Prostate gland (tissue), 2 donors: Measurements from ENCODE around the gene IL7R. TPM values are rescaled to one million over a fixed set of nuclear protein-coding genes. Genes with fewer than 3 reads are reported as not detected.

ENCODE experiments used
- DNase-seq: peaks from one replicate; pipeline ENCODE4 v3.0.0-alpha.2; 2019; ENCODE audit warnings: low spot score
- H3K27ac ChIP-seq, 2 donors: fragments of 200-600 bp; sonication (generic); 2 replicates each; pipeline ENCODE4 v1.5.1; 2017 to 2019
- H3K27me3 ChIP-seq: fragments of 200-600 bp; sonication (generic); replicated peaks from 2 replicates; pipeline ENCODE4 v1.5.1; 2019; ENCODE audit not compliant: insufficient read depth
- H3K36me3 ChIP-seq, 2 donors: fragments of 200-600 bp; sonication (generic); 1 replicate in 1 of 2; 2 replicates in 1 of 2; pipeline versions ENCODE4 v1.5.1 to v1.8.1; 2017 to 2019
- H3K4me1 ChIP-seq: fragments of 200-600 bp; sonication (generic); replicated peaks from 2 replicates; pipeline ENCODE4 v1.5.1; 2019
- H3K4me3 ChIP-seq, 2 donors: fragments of 200-600 bp; sonication (generic); 2 replicates each; pipeline ENCODE4 v1.5.1; 2017 to 2019
- H3K9me3 ChIP-seq: fragments of 200-600 bp; sonication (generic); 2 replicates; pipeline ENCODE4 v1.5.1; 2017
- POLR2A ChIP-seq: fragments of 450-650 bp; IDR thresholded peaks from one replicate; pipeline ENCODE4 v1.6.1; 2016; ENCODE audit warnings: antibody characterized with exemption, mild to moderate bottlenecking
- POLR2AphosphoS5 ChIP-seq: sonication (generic); formaldehyde crosslinking; IDR thresholded peaks from one replicate; pipeline ENCODE4 v1.6.1; 2017; ENCODE audit warnings: antibody characterized with exemption
- WGBS: methylation state at CpG from one replicate; pipeline ENCODE4 v1.1.5; 2018; 5-methylcytosine and 5-hydroxymethylcytosine counted together
- intact Hi-C: fragments of 100-400 bp; cut with DNase I; formaldehyde crosslinking; loops from one replicate; pipeline ENCODE4 v1.14.2; 2022
- small RNA-seq, 2 donors: library from RNA; depleted of rRNA; stranded (forward); fragments of <200 nt; gene quantifications; one replicate each; pipeline ENCODE3, GENCODE V24; 2016
- total RNA-seq, 2 donors: library from RNA; depleted of rRNA; stranded (reverse); fragments of >200 nt; gene quantifications; one replicate each; pipeline ENCODE4 v1.1.0, GENCODE V29; 2016
- TF ChIP-seq, protein P1 (sequence below), 4 experiments: fragments of 200-600 bp in 2 of 4; fragments of 450-650 bp in 2 of 4; sonication (generic) in 2 of 4; IDR thresholded peaks; 1 replicate in 3 of 4; 2 replicates in 1 of 4; pipeline ENCODE4 v1.5.1; 2016 to 2019; ENCODE audit warnings: antibody characterized with exemption in 4 of 4, mild to moderate bottlenecking in 2 of 4, moderate library complexity in 2 of 4

Gene IL7R
- total RNA-seq, 2 donors from 2014 or later = 7.8 to 13.5 TPM

DNA sequence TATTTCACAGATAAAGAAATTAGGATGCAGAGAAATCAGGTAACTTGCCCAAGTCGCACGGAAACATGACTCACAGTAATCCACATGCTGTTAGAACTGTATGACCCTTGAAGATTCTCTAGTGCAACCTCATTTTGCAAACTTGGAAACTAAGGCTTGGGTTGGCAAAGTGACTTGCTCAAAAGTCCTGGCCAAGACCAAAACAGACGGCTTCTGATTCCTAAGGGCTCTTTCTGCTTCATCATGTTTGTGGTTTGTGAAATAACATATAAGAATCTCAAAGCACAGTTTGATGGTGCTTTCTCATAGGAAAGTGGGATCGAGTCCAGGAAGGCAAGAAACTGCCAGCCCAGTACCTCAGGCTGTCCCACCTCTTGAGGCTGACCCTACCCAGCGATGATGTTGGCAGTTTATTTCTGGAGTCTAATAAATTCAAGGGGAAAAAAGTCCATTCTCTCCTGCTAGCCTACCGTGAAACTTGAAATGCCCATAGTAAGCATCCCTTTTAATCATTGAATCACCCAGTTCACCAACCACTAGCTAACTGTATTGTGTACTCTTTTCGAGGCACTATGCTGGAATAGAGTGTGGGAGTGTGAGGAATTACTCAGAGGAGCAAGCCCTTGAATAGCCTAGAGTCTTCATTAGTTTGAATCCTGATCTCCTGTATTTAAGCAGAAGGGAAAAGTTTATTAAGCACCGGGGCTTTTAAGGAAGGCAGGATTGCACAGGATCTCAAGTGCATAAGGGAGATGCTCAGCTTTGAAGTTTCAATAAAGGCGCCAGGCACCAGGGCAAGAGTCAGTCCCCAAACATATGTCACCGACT lies 67.6 kb downstream of the IL7R start:
- no peak overlapping the region for H3K4me3 ChIP-seq
- H3K9me3 ChIP-seq = no peaks in the 10 kb centered on the region
- intact Hi-C loops = loop anchor here (2.0 kb wide), 1 partner anchor 836 kb away; no protein-coding TSS in a partner anchor

DNA sequence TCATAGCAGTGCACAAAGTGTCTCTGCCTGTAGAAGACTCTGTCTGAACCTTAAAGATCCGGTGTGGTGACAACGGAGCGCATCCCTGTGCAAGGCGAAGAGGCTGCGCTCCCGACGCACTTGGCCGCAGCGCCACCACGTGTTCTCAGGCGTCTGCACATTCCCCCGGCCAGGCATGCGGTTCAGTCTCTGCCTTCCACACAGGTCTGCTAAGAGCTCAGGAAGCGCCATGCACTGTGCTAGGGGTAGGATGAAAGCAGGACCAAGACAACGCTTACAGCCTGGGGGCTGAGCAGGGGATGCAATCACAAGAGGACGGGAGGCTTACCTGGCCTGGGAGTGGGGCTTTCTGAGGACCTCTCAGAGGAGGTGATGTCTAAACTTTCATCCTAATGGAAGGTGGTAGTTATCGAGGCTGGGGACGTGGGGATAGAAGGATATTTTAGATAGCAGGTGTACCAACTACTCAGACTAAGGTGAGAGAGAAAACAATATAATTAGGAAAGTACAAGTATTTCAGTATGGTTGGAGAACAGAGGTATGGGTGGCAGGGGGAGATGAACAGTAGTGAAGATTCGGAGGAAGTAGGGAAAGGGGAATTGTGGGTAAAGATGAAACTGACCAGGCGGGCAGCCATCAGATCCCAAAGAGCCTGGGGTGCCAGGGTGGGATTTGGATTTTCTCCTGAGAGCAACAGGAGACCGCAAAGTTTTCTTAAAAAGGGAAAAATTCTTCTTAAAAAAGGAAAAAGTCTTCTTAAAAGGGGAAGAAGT lies 68.4 kb downstream of the IL7R start:
- TF ChIP-seq, protein P1, sequence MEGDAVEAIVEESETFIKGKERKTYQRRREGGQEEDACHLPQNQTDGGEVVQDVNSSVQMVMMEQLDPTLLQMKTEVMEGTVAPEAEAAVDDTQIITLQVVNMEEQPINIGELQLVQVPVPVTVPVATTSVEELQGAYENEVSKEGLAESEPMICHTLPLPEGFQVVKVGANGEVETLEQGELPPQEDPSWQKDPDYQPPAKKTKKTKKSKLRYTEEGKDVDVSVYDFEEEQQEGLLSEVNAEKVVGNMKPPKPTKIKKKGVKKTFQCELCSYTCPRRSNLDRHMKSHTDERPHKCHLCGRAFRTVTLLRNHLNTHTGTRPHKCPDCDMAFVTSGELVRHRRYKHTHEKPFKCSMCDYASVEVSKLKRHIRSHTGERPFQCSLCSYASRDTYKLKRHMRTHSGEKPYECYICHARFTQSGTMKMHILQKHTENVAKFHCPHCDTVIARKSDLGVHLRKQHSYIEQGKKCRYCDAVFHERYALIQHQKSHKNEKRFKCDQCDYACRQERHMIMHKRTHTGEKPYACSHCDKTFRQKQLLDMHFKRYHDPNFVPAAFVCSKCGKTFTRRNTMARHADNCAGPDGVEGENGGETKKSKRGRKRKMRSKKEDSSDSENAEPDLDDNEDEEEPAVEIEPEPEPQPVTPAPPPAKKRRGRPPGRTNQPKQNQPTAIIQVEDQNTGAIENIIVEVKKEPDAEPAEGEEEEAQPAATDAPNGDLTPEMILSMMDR (IDR thresholded peaks at IDR 0.05) = peak; percentile 18 to 67 (median 58)
- TF ChIP-seq POLR2A (no peak), POLR2AphosphoS5 (no peak)
- Histone ChIP-seq H3K4me1 (no peaks in the 10 kb centered on the region), H3K4me3 (no peak overlapping the region), H3K36me3 (no peaks in the 10 kb centered on the region), H3K27me3 (no peaks in the 10 kb centered on the region), H3K9me3 (no peaks in the 10 kb centered on the region), H3K27ac (no peak overlapping the region)
- 23% methylated on average over 15 of the region's 21 CpGs for WGBS
- intact Hi-C loops = loop anchor here (2.0 to 5.0 kb wide), 2 partner anchors 148 to 836 kb away; no protein-coding TSS in a partner anchor
- peak; percentile 55 for DNase-seq

More for the DNA sequence above, 67.6 kb downstream of the IL7R start:
- Histone ChIP-seq H3K4me1 (no peaks in the 10 kb centered on the region), H3K36me3 (no peaks in the 10 kb centered on the region), H3K27ac (no peak overlapping the region), H3K27me3 (no peaks in the 10 kb centered on the region)
- no peak for TF ChIP-seq POLR2AphosphoS5
- TF ChIP-seq, protein P1 (IDR thresholded peaks at IDR 0.05) = no peak
- no peak for TF ChIP-seq POLR2A
- WGBS = 49% methylated on average over 10 of the region's 10 CpGs
- no peak for DNase-seq

DNA sequence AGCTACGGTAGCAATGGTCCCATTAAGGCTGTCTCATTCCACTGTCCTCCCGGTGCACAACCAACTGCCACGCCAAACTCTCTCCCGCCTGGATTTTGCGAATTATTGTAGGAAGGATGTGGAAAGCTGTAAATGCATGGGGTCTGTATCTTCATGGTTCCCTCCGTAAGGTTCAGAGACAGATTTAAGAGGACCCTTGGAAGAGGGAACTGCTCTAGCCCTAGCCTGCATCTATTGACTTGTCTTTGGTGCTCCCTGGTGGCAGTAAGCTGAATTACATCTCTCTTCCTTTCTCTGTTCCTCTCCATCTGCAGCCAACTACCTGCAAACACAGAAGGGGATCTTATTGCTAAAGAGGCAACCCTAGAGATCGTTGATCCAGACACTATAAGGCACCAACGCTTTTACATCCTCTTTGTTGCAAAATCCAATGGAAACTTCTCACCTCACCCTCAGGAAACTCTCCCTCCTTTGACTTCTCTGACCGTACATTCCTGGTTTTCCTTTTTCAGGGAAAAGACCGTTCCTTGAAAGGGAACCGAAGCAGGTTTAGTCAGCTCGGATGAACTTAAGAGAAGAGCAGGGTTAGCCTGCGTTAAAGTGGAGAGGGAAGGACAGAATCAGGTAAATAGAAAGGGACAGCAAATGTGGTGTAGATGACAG lies 69.8 kb downstream of the IL7R start:
- peak; percentile 42 for DNase-seq
- WGBS = 39% methylated on average over 13 of the region's 13 CpGs

More for the DNA sequence above, 69.8 kb downstream of the IL7R start:
- Histone ChIP-seq H3K4me1 (no peaks in the 10 kb centered on the region), H3K9me3 (no peaks in the 10 kb centered on the region), H3K4me3 (no peak overlapping the region), H3K36me3 (no peaks in the 10 kb centered on the region), H3K27me3 (no peaks in the 10 kb centered on the region), H3K27ac (no peak overlapping the region)
- intact Hi-C loops = loop anchor here (2.0 to 5.0 kb wide), 2 partner anchors 149 to 310 kb away; partner anchors contain the start of gene SPEF2
- TF ChIP-seq, protein P1 (IDR thresholded peaks at IDR 0.05) = peak; percentile 57 to 84 (median 81)
- TF ChIP-seq POLR2AphosphoS5 = no peak

Small RNAs within 50 kb of the gene (small RNA-seq; reads per million reads assigned to genes)
- 0 reads per million in 2 donors for gene AC112204.1

Other genes with a start within 250 kb of the IL7R start
- 1 to 10 TPM; 2.4 to 7.9 TPM for gene SPEF2, start 239.0 kb upstream of the IL7R start, total RNA-seq
- gene CAPSL, start 81.7 kb downstream of the IL7R start, total RNA-seq = not detected
- gene UGT3A1, start 134.5 kb downstream of the IL7R start, total RNA-seq = 1 to 10 TPM in 1 of 2 donors, under 1 TPM in 1; 0.34 to 2.2 TPM
- 1 to 10 TPM in 1 of 2 donors, under 1 TPM in 1; 0.55 to 4.0 TPM for gene UGT3A2, start 210.0 kb downstream of the IL7R start, total RNA-seq